H54 (cell line): ENCODE data around the gene MVP.
"Not testable (repeated sequence)": the region's sequence is repeated elsewhere in the genome, so short reads cannot be mapped to it uniquely, and the experiment has no call there.

Experiments
- DNase-seq: peaks from one replicate; pipeline ENCODE4 v3.0.0; 2011; ENCODE audit warnings: low spot score, mixed read lengths; ENCODE audit not compliant: insufficient read length
- FAIRE-seq: peaks from 3 replicates; lab custom pipeline; 2011; peaks lifted over from hg19 to GRCh38; lab: Jason Lieb, UNC
- POLR2A ChIP-seq: IDR thresholded peaks from 2 replicates; pipeline ENCODE4 v1.6.1; 2011; ENCODE audit warnings: low read depth, mild to moderate bottlenecking, low read length

The MVP gene

DNA sequence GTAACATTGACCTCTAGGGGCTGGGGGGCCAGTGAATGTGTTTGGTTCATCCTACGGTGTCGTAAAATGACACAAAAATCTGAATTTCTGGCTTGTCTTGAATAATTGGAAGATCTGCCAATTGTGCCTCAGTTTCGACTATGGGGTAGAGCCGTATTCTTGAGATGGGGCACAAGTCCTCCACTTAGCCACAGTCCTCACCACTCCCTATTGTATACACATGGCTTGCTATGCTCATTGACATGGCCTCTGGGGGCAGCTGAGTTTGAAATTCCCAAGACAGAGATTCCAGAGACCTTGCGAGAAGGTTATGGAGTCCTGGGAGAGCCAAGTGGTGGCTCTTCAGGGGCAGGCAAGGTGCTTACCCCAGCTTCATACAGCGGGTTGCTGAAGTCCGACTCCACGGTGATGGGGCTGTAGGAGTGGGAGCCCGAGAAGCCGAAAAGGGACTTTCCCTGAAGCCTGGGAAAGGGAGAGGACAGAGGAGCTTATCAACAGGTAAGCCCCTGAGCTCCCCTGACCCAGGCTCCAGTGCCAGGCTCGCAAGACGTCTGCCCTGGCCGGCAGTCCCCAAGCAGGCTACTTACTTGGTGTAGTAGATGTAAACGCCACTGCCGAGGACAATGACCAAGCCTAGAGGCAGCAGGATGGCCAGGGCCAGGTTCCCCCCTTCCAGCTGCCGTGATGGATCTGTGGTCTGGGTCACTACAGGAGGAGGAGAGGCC is 51.7 kb downstream of the MVP start:
- TF ChIP-seq POLR2A = no peak
- FAIRE-seq = no peak
- DNase-seq = no peak

DNA sequence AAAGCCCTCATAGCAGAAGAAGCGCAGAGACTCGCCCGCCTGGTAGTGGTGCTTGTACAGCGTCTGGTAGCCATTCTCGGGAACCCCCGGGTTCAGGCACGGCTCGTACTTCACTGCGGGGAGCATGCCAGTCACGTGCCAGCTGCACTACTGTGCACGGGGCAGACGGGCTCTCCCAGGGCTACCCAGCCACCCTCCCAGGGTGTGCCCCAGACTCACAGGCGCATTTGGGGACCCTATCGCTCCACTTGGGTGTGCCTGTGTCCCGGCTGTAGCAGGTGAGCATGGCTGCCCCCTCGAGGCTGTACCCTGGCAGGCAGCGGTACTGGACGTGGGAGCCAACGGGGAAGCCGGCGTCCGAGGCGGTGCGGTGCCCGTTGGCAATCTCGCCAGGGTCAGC is 53.1 kb downstream of the MVP start:
- FAIRE-seq (no peak), DNase-seq (no peak)
- no peak for TF ChIP-seq POLR2A

DNA sequence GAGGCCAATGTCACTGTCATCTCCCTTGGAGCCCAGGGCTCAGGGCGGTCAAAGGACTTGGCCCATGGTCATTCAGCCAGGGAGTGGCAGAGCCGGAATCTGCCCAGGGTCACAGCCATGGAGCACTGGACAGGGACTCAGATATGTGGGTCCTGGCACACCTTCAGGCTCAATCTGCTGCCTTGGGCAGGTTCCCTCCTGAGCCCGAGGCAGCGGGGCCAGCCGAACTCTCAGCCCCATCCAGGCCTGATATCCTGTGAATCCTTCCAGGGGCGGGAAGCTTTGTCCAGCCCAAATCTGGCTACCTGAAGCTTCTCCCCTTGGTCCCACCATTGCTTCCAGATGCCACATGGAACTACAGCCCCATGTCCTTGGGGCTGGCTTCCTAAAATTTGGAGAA is 54.9 kb downstream of the MVP start:
- TF ChIP-seq POLR2A = no peak
- FAIRE-seq = no peak

GRCh38 chr16:29876217-29876593 is 55.9 kb downstream of the MVP start:
- no peak for FAIRE-seq
- DNase-seq = no peak
- TF ChIP-seq POLR2A = no peak

More for the DNA sequence above, 54.9 kb downstream of the MVP start:
- DNase-seq = no peak

DNA sequence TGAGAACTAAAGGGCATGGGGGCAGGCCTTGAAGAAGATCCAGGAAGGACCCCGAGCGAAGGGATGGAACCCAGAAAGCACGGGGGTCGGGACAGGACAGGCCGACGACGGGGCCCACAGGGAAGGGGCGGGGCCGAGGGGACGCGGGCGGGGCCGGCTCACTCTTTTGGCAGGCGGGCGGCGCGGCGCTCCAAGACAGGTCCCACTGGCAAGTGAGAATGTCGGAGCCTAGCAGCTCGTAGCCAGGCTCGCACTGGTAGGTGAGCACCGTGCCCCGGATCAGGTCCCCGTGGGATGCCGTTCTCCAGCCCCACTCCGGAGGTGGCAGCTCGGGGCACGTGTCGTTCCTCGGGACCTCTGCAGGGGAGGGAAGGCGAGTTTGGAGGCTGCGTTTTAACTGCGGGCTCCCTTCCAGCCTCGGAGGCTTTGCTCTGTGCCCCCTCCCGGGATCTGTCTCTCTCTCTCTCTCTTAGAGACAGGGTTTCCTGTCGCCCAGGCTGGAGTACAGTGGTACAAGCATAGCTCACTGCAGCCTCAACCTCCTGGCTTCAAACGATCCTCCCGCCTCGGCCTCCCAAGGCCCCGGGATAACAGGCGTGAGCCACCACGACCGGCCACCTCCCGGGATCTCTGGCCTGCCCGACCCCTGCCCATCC is 56.5 kb downstream of the MVP start:
- DNase-seq (no peak), FAIRE-seq (no peak)
- no peak for TF ChIP-seq POLR2A

DNA sequence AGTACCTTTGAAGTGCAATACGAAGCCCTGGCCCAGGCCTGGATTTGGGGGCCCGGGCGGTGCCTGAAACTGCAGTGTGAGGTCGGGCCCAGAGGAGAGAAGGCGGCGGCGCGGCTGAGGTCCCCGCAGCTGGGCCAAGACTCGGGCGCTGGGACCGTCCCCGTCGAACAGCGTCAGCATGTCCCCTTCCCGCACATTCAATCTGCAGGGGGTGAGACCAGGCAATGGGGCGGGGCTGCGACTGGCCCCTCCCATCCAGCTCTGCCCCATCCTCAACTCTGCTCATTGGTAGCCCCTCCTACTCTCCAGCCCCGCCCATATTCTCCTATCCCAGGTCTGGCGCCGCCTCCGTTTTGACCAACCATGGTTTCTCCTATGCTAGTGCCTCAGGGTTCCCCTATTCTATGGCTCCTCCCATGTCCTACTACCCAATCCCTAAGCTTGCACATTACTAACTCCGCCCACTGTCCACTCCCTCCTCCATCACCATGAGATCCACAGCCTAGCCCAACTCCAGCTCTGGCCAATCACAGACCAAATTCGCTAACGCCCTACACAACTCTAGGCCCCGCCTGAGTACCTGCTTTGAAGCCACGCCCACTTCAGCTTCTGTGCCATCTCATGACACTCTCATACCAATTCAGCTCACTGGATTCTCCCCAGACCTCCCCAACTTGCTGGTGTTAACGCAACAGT is 57.2 kb downstream of the MVP start:
- no peak for TF ChIP-seq POLR2A
- FAIRE-seq (no peak), DNase-seq (peak; percentile 56)

- FAIRE-seq (no peak), DNase-seq (no peak)
- TF ChIP-seq POLR2A = no peak
These were observed 57.9 kb downstream of the MVP start for GRCh38 chr16:29878172-29878571.

GRCh38 chr16:29881050-29881449 is 60.8 kb downstream of the MVP start:
- TF ChIP-seq POLR2A = no peak
- DNase-seq = no peak
- FAIRE-seq = no peak

- no peak for DNase-seq
- FAIRE-seq = no peak
- TF ChIP-seq POLR2A = no peak
These were observed 63.7 kb downstream of the MVP start for GRCh38 chr16:29883987-29884386.

GRCh38 chr16:29889372-29889771 is 69.1 kb downstream of the MVP start:
- not testable (repeated sequence) for FAIRE-seq

DNA sequence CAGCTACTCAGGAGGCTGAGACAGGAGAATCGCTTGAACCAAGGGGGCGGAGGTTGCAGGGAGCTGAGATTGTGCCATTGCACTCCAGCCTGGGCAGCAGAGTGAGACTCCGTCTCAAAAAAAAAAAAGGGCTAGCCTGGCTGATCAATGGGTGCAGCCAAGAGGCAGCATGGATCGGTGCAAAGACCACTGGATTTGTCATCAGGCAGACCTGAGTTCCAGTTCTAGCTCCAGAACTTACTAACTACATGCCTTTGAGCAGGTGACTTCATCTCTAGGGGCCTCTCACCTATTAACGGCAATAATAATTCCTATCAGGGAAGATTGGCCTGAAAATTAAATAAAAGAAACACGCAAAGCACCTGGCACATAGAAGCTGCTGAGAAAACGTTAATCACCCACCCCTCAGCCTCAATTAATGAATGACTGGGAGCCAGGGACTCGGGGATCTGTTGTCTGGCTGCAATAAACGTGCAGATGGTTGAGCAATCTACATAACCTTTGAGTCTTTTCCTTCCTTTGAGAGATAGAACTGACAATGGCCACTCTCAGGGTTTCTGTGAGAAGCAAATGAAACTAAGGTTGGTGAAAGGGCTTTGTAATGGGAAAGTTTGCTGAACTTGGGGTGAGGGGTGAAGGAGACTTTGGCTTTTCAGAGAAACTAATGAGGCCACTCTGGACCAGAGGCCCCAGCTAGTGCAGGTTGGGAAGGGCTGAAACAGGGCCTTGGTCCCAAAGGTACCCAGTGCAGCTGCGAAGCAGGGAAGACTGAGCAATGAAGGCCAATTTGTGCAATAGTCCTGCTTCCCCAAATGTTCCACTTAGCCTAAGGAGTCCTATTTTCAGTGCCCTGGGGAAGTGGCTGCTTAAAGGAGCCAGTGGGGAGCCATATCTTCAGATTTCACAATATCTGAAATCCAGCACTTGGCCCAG is 71.5 kb downstream of the MVP start:
- no peak for DNase-seq
- no peak for FAIRE-seq
- TF ChIP-seq POLR2A = no peak

More at GRCh38 chr16:29889372-29889771, 69.1 kb downstream of the MVP start:
- not testable (repeated sequence) for DNase-seq

DNA sequence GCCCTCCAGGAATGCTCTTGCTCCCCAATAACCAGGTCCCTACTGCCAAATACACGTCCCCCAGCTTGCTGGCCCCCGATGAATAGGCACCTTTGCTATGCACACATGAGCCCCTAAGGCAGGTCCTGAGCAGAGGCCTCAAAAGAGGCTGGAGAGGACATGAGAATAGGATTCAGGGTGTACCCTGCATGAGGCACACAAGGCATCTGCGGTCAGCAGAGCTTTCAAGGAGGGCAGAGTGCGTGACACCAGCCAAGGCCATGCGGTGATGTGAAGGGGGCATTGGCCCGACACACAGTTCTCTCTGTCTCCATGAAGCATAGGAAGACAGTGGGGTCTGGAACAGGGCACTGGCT is 72.2 kb downstream of the MVP start:
- TF ChIP-seq POLR2A = no peak
- no peak for DNase-seq
- no peak for FAIRE-seq

DNA sequence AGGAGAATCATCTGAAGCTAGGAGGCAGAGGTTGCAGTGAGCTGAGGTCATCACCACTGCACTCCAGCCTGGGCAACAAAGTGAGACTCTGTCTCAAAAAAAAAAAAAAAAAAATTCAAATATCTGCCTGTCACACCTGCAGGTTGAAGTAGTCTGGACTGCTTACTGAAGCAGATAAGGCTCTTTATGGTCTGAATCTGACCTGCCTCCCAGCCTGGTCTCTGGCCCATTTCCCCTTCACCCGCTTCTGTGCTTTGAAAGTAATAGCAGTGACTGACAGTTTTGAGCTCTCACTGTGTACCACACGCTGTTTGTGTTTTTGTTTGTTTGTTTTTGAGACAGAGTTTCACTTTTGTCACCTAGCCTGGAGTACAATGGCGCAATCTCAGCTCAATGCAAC is 73.3 kb downstream of the MVP start:
- DNase-seq = no peak
- FAIRE-seq = no peak
- TF ChIP-seq POLR2A = no peak
